ENCODE measurements around the gene IGSF3.

The IGSF3 gene

DNA sequence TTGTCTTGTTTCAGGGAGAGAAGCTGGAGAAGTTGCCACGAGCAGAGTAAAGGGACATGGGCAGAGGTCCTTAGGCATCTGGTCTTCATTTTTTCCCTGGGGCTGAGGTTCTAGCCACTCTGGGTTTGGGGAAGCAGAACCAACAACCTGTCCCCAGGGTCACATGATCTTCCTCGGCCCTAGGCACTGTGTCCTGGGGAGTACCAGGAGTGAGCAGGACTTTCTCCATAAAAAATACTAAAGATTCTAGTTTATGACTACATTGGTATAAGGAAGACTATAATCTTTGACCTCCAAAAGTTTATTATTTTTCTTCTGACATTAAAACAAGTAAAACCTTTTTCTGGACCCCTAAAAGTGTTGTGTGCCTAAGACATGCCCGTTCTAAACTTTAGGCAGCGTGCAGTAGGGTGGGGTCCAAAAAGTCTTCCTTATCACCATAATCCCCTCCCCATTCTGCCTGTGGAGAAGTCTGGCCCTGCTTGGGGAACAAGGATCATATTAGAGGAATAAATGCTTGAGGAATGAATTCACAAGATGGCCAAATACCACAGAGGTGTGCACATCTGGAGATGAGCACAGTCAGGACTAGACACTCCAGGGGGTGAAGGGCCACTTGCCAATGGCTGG, 19.3 kb upstream of the IGSF3 start:
- no peak for DNase-seq (ENCODE audit: low read depth)

DNA sequence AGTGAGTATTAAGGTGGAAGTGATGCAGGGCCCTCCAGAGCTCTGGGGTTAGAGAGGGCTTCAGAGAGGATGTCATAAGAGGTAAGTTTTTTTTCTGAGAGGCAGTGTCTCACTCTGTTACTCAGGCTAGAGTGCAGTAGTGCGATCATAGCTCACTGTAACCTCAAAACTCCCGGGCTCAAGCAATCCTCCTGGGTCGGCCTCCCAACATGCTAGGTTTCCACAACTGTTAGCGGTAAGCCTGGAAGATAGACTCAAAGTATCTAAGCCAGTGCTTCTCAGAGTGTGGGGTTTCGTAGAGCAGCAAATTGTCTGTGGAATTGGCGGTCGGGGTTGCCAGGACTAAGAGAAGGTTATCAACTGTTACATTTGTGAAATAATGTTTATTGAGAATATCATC, 18.6 kb upstream of the IGSF3 start:
- no peak for DNase-seq (ENCODE audit: low read depth)

DNA sequence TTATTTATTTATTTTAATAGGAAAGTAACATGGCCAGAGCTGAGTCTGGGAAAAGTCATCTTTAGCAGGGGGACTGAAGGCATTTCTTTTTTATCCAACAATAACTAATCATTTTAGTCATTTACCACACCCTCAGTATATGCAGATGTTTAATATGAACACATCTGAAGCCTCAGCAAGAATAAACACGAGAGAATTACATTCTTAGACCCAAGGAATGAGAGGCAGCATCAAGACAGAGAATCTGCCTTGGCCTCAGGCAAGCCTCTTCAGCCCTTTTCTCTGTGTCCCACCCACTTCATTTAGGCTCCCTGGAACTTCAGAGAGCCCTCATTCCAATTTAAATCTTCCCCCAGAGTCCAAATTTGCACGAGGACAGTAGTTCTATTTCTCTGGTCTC, 17.0 kb upstream of the IGSF3 start:
- DNase-seq (ENCODE audit: low read depth) = no peak

DNA sequence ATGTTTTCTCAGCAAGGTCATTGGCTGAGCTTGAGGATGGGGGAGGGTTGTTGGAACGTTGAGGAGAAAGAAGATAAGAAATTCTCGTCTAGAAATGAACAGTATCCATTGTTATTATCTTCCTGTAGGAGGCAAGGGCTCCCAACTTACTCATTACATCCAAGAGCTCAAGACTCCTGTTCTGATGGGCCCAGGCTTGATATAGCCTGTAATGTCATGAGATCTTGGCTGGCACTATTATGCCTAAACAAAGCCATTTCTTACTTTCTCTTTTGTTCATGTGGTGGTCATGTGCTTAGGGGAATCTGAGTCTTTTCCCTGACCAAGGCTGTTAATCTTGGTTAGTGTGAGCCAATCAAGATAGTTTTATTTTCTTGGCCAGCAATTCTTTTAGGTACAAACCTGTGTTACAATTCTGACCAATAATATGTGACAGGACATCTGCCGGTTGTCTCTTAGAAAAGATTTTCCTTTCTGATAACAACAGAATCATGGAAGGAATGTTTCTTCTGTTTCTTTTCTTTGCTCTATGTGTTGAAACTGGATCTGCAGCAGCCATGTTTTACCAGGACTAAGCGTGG, 15.2 kb upstream of the IGSF3 start:
- no peak for DNase-seq (ENCODE audit: low read depth)

- no peak for DNase-seq (ENCODE audit: low read depth)
These were observed 13.9 kb upstream of the IGSF3 start for GRCh38 chr1:116681343-116681899.

DNA sequence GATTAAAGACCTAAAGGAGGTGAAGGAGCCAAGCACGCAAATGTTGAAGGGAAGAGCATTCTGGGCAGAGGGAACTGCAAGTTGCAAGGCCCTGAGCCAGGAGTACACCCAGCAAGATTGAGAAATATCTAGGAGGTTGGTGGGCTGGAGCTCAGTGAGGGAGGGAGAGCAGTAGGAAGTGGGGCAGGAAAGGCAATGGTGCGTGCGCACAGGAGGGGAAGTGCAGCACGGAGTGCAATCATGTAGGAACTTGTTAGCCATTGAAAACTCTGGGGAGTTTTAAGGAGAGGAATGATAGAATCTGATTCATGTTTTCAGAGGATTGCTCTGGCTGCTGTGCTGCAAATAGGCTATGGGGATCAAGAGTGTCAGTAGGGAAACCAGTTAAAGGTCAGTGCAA, 13.2 kb upstream of the IGSF3 start:
- no peak for DNase-seq (ENCODE audit: low read depth)

DNA sequence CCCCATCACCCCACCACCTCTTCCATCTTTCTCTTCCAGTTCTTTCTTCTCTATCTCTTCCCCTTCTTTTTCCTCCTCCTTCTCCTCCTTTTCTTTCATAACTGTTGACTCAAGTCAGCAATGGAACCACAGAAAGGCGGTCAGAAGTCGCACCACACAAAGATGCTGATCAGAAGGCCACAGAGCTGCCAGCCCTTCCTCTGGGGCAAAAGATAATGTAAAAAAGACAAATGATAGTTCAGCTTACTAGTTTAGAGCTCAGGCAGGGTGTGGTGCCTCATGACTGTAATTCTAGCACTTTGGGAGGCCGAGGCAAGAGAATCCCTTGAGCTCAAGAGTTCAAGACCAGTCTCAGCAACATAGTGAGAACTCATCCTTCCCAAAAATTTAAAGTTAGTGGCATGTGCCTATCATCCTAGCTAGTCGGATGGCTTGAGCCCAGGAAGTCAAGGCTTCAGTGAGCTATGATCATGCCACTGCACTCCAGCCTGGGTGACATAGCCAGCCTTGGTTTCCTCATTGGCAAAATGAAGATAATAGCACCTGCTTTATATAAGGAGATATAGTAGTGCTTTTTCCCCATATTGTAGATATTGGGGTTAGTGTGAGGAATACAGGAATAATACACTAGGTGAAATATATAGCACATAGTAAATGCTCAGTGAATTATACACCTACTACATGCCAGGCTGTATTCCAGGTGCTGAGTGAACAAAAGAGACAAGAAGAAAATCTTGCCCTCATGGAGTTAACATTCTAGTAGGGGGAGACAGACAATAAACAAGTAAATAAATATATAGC, 12.5 kb upstream of the IGSF3 start:
- no peak for DNase-seq (ENCODE audit: low read depth)

GRCh38 chr1:116679091-116679827, 11.7 kb upstream of the IGSF3 start:
- no peak for DNase-seq (ENCODE audit: low read depth)

DNA sequence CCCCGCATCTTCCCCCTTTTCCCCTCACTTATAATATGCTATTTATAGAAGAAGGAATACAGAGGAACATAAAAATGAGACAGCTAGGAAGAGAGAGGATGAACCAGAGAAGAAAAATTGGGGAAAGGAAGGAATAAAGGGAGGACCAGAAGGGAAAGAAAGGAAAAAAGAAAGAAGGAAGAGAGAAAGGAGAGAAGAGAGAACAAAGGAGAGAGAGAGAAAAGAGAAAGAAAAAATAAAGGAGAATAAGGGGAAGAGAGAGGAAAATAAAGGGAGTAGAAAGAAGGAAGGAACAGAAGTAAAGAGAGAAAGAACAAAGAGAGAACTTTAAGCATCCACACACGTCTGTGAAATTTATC, 11.2 kb upstream of the IGSF3 start:
- DNase-seq (ENCODE audit: low read depth) = no peak

- no peak for DNase-seq (ENCODE audit: low read depth)
These were observed 10.0 kb upstream of the IGSF3 start for GRCh38 chr1:116677474-116678062.

DNA sequence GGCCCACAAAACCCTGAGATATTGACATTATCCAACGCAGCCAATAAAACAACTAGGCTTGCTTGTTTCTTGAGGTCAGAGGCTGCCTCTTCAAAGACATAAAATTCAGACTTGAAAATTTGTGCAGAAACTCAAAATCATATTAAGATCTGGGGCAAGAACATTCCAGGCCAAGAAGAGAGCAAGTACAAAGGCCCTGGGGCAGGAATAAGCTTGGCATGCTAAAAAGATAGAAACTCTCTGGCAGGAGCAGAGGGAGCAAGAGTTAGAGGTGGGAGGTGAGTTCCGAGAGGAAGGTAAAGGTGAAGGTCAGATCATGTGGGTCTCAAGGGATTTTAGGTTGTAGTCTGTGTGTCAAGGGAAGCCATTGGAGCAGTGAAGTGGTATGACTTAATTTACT, 8.8 kb upstream of the IGSF3 start:
- no peak for DNase-seq (ENCODE audit: low read depth)

DNA sequence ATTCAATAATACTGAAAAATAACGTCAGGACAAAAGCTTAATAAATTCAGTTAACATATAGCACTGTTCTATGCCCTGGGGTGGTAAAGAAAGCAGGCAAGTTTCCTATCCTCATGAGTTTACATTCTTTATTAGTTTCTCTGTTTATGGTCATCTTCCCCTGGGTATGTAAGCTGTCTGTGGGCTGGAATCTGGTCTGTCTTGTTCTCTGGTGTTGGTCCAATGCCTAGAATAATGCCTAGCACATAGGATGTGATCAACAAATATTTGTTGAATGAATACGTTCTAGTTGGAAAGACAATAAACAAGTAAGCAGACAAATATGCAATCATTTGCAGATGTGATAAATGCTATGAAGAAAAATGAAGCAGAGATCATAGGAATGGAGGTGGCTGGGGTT, 7.2 kb upstream of the IGSF3 start:
- DNase-seq (ENCODE audit: low read depth) = no peak

- no peak for DNase-seq (ENCODE audit: low read depth)
These were observed 6.5 kb upstream of the IGSF3 start for GRCh38 chr1:116674011-116674531.

GRCh38 chr1:116671912-116672311, 4.4 kb upstream of the IGSF3 start:
- DNase-seq (ENCODE audit: low read depth) = no peak

- DNase-seq (ENCODE audit: low read depth) = no peak
These were observed 3.7 kb upstream of the IGSF3 start for GRCh38 chr1:116671072-116671760.

DNA sequence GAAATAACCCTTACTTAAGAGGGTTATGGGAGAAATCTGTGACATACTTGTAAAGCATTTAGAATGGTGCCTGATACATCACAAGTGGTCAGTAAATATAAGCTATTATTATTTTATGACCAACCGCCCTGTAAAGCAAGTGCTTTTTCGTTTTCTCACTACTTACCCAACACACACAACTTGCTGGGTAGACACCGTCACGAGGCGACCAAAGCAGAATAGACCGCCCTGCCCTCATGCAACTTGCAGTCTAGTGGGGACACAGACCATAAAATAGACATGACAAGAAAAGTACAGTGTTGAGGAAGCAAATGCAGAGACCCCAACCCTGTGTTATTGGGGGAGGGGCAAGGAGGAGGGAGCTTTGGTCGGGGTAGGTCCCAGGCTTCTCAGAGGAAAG, 744 bp upstream of the IGSF3 start:
- no peak for DNase-seq (ENCODE audit: low read depth)

- DNase-seq (ENCODE audit: low read depth) = no peak
These were observed 407 bp downstream of the IGSF3 start for GRCh38 chr1:116667078-116667574.

- no peak for DNase-seq (ENCODE audit: low read depth)
These were observed 1.1 kb downstream of the IGSF3 start for GRCh38 chr1:116666187-116667077.

GRCh38 chr1:116664978-116665371, 2.6 kb downstream of the IGSF3 start:
- DNase-seq (ENCODE audit: low read depth) = no peak

DNA sequence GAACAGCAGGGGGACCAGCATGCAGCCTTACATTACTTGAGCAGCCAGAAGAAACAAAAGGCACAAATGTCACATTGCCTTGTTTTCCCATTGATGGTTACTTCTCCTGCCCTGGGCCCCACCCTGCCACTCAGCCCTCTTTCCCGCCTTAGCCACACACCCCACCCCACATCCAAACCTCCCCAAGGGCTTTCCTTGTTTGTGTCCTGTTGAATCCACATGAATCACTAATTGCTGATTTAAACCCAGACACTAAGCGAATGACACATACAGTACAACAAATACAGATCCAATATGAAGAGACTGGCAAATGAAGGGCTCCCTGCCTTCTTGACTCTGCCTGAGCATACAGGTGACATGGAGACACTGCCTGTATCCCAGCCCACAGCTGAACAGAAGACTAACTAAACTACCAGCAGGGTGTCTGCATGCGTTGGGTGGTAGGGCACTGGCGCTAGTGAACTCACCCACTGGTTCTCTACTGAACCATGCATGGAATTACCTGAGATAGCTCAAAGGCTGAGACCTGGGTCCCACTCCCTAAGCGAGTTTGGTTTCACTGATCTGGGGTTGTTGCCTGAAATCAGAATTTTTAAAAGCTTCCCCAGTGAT, 3.1 kb downstream of the IGSF3 start:
- DNase-seq (ENCODE audit: low read depth) = no peak
